HepG2 (cell line): Measurements from ENCODE around the gene ZGRF1. TPM values are rescaled to one million over a fixed set of nuclear protein-coding genes. Genes with fewer than 3 reads are reported as not detected.

ENCODE experiments used
- BCL6 ChIP-seq: IDR thresholded peaks from 2 replicates; pipeline ENCODE4 v1.6.1; 2016; ENCODE audit warnings: missing genetic modification reagents, missing compliant biosample characterization
- CBFB ChIP-seq: sonication (generic); formaldehyde crosslinking; IDR thresholded peaks from 2 replicates; pipeline ENCODE4 v1.4.0; 2020; ENCODE audit warnings: missing genetic modification reagents
- CC2D1A ChIP-seq: sonication (generic); formaldehyde crosslinking; IDR thresholded peaks from 2 replicates; pipeline ENCODE4 v1.8.1; 2023; ENCODE audit warnings: mild to moderate bottlenecking, missing genetic modification reagents
- FOXC1 ChIP-seq: sonication (generic); formaldehyde crosslinking; IDR thresholded peaks from 2 replicates; pipeline ENCODE4 v1.8.0; 2022; ENCODE audit warnings: mild to moderate bottlenecking, missing genetic modification reagents, borderline replicate concordance
- GATAD2A ChIP-seq: IDR thresholded peaks from 2 replicates; pipeline ENCODE4 v1.6.1; 2016
- GLI4 ChIP-seq: sonication (generic); formaldehyde crosslinking; IDR thresholded peaks from 2 replicates; pipeline ENCODE4 v1.5.1; 2020; ENCODE audit warnings: missing genetic modification reagents, mild to moderate bottlenecking, moderate library complexity, borderline replicate concordance
- HIVEP1 ChIP-seq: sonication (generic); formaldehyde crosslinking; IDR thresholded peaks from 2 replicates; pipeline ENCODE4 v1.4.0; 2020; ENCODE audit warnings: mild to moderate bottlenecking, missing genetic modification reagents
- HNRNPL ChIP-seq: fragments of 200-400 bp; formaldehyde crosslinking; IDR thresholded peaks from 2 replicates; pipeline ENCODE4 v1.6.1; 2017; ENCODE audit warnings: mild to moderate bottlenecking, low read depth, low read length
- HOXA5 ChIP-seq: sonication (generic); formaldehyde crosslinking; IDR thresholded peaks from 2 replicates; pipeline ENCODE4 v1.4.0; 2020; ENCODE audit warnings: missing genetic modification reagents
- KDM3A ChIP-seq: IDR thresholded peaks from 2 replicates; pipeline ENCODE4 v1.6.1; 2018; ENCODE audit warnings: low read depth, missing compliant biosample characterization
- MAFK ChIP-seq, 2 experiments: IDR thresholded peaks in 1 of 2; conservative IDR thresholded peaks in 1 of 2; 2 replicates each; pipeline ENCODE4 v1.6.1; 2011; ENCODE audit warnings: improper control_type of control experiment in 2 of 2, low read length in 2 of 2
- MXI1 ChIP-seq: IDR thresholded peaks from 3 replicates; pipeline ENCODE4 v1.6.1; 2012; ENCODE audit warnings: low read depth, low read length, inconsistent platforms, borderline replicate concordance
- NFYC ChIP-seq: IDR thresholded peaks from 2 replicates; pipeline ENCODE4 v1.6.1; 2016; ENCODE audit warnings: missing genetic modification reagents, missing compliant biosample characterization
- ONECUT2 ChIP-seq: sonication (generic); formaldehyde crosslinking; IDR thresholded peaks from 2 replicates; pipeline ENCODE4 v1.4.0; 2020; ENCODE audit warnings: missing genetic modification reagents
- PAX8 ChIP-seq: sonication (generic); formaldehyde crosslinking; IDR thresholded peaks from 2 replicates; pipeline ENCODE4 v1.8.0; 2022; ENCODE audit warnings: mild to moderate bottlenecking, missing genetic modification reagents, borderline replicate concordance
- RCOR2 ChIP-seq: IDR thresholded peaks from 2 replicates; pipeline ENCODE4 v1.6.1; 2016; ENCODE audit warnings: missing biosample characterization, missing genetic modification reagents
- RFX1 ChIP-seq: fragments of 450-650 bp; IDR thresholded peaks from 2 replicates; pipeline ENCODE4 v1.6.1; 2017
- SAFB2 ChIP-seq: sonication (generic); formaldehyde crosslinking; IDR thresholded peaks from 2 replicates; pipeline ENCODE4 v1.5.1; 2020; ENCODE audit warnings: missing genetic modification reagents, low read depth, mild to moderate bottlenecking, borderline replicate concordance
- SRSF9 ChIP-seq: fragments of 200-400 bp; formaldehyde crosslinking; IDR thresholded peaks from 2 replicates; pipeline ENCODE4 v1.6.1; 2018; ENCODE audit warnings: borderline replicate concordance, mild to moderate bottlenecking, low read depth, low read length; ENCODE audit not compliant: insufficient read depth, poor library complexity, severe bottlenecking
- TRIM24 ChIP-seq: sonication (generic); formaldehyde crosslinking; IDR thresholded peaks from 2 replicates; pipeline ENCODE4 v1.8.0; 2022; ENCODE audit warnings: mild to moderate bottlenecking, missing genetic modification reagents
- ZBTB38 ChIP-seq: sonication (generic); formaldehyde crosslinking; IDR thresholded peaks from 2 replicates; pipeline ENCODE4 v1.5.1; 2020; ENCODE audit warnings: mild to moderate bottlenecking, missing genetic modification reagents
- ZNF136 ChIP-seq: sonication (generic); formaldehyde crosslinking; IDR thresholded peaks from 2 replicates; pipeline ENCODE4 v1.8.1; 2022; ENCODE audit warnings: low read depth, mild to moderate bottlenecking, moderate library complexity, missing genetic modification reagents
- ZNF138 ChIP-seq: sonication (generic); formaldehyde crosslinking; IDR thresholded peaks from 2 replicates; pipeline ENCODE4 v1.5.0; 2020; ENCODE audit warnings: mild to moderate bottlenecking, low read depth, missing genetic modification reagents
- ZNF563 ChIP-seq: sonication (generic); formaldehyde crosslinking; IDR thresholded peaks from 2 replicates; pipeline ENCODE4 v1.8.0; 2022; ENCODE audit warnings: mild to moderate bottlenecking, moderate library complexity, missing genetic modification reagents
- ZNF564 ChIP-seq: sonication (generic); formaldehyde crosslinking; IDR thresholded peaks from 2 replicates; pipeline ENCODE4 v1.8.1; 2023; ENCODE audit warnings: mild to moderate bottlenecking, missing genetic modification reagents
- ZNF619 ChIP-seq: sonication (generic); formaldehyde crosslinking; IDR thresholded peaks from 2 replicates; pipeline ENCODE4 v1.4.0; 2020; ENCODE audit warnings: mild to moderate bottlenecking, missing genetic modification reagents
- ZNF703 ChIP-seq: sonication (generic); formaldehyde crosslinking; IDR thresholded peaks from 2 replicates; pipeline ENCODE4 v1.5.1; 2020; ENCODE audit warnings: missing genetic modification reagents, mild to moderate bottlenecking, moderate library complexity, borderline replicate concordance
- ZNF776 ChIP-seq: sonication (generic); formaldehyde crosslinking; IDR thresholded peaks from 2 replicates; pipeline ENCODE4 v1.4.0; 2020; ENCODE audit warnings: mild to moderate bottlenecking, missing genetic modification reagents
- ZNF878 ChIP-seq: sonication (generic); formaldehyde crosslinking; IDR thresholded peaks from 2 replicates; pipeline ENCODE4 v1.8.1; 2023; ENCODE audit warnings: mild to moderate bottlenecking, missing genetic modification reagents, moderate library complexity
- polyA plus RNA-seq, 8 experiments: library from polyadenylated mRNA; depleted of rRNA in 3 of 8; stranded (reverse) in 7 of 8; unstranded in 1 of 8; fragments of >200 nt; fragmentation: Illumina TruSeq in 4 of 8; extraction: Trizol in 4 of 8; gene quantifications; 2 replicates each; pipeline versions ENCODE4 v1.2.1 to v1.2.3, GENCODE V29; 2011 to 2016; ENCODE audit warnings: low read depth in 4 of 8, missing spikeins in 1 of 8, mixed read lengths in 1 of 8; ENCODE audit not compliant: insufficient read depth in 1 of 8
- total RNA-seq, 5 experiments: library from RNA; depleted of rRNA; stranded (reverse); fragments of >200 nt; fragmentation: Illumina TruSeq; extraction: Trizol; gene quantifications; 2 replicates each; pipeline ENCODE4 v1.2.3, GENCODE V29; 2016; ENCODE audit warnings: low read depth in 1 of 5
- TF ChIP-seq, protein P1 (sequence below): sonication (generic); formaldehyde crosslinking; IDR thresholded peaks from 2 replicates; pipeline ENCODE4 v1.5.0; 2020; ENCODE audit warnings: missing genetic modification reagents, mild to moderate bottlenecking, borderline replicate concordance

ZGRF1 gene
- total and polyA plus RNA-seq, 2 of the 13 experiments (the other 11 are each of a cell fraction or from before 2014, with no cell fraction given): 8.6 to 15.9 TPM

DNA sequence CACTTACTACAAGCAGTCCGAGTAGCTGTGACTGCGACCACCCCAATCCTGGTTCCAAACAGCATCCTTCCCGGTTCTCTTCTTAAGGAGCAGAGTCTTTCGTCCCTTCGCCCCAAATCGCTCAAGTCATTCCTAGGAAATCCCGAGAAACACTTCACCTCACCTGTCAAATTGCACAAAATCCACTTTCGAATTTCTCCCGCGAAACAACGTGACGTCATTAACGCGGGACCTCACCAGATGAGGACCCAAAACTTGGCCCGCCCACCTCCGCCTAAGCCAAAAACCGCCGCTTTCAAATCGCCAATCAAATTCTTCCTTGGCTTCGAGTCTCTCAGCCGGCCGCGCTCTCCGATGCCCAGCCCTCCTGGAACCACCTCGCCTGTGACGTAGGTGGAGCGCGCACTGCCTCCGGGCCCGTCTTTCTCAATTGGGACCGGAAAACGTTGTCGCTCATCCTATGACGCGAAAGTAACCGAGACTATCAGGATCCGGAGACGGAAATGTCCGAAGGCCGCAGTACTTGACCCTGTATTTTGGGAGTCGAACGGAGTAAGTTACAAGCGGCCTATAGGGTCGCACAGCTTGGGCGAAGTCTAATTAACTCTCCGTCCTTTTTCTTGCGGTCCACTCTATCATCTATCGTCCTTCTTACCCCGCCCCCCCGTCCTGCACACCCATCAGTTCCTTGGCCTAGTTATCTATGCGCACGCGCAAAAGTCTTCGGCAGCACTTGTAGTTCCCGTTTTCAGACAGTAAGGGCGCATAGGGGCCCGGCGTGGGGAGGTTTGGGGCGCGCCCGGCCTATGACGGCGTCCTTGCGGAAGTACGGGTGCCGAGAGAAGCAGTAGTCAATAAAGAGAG lies at the start of gene ZGRF1, which contains the start of gene LARP7 (continued):
- no peak for TF ChIP-seq MAFK (conservative IDR thresholded peaks at IDR 0.05 in 1 of 2, IDR thresholded peaks at IDR 0.05 in 1 of 2; ENCODE audit: low read length in 2 of 2)
- TF ChIP-seq, protein P1, sequence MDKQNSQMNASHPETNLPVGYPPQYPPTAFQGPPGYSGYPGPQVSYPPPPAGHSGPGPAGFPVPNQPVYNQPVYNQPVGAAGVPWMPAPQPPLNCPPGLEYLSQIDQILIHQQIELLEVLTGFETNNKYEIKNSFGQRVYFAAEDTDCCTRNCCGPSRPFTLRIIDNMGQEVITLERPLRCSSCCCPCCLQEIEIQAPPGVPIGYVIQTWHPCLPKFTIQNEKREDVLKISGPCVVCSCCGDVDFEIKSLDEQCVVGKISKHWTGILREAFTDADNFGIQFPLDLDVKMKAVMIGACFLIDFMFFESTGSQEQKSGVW (CRISPR knock-in tag): no peak
- peak; percentile 19; the same call in 1 of the 2 replicates for TF ChIP-seq HIVEP1 (CRISPR knock-in tag)
- no peak for TF ChIP-seq BCL6 (CRISPR knock-in tag)
- TF ChIP-seq ZNF138 (CRISPR knock-in tag): peak; percentile 61; the same call in 1 of the 2 replicates
- no peak for TF ChIP-seq ZNF619 (CRISPR knock-in tag)
- no peak for TF ChIP-seq TRIM24 (CRISPR knock-in tag)
- TF ChIP-seq ONECUT2: peak; percentile 39
- TF ChIP-seq PAX8 (CRISPR knock-in tag): no peak
- TF ChIP-seq ZNF136 (CRISPR knock-in tag): no peak
- TF ChIP-seq ZNF703 (CRISPR knock-in tag): no peak; the same call in 1 of the 2 replicates
- TF ChIP-seq HNRNPL: no peak
- TF ChIP-seq FOXC1 (CRISPR knock-in tag): no peak
- TF ChIP-seq RCOR2 (CRISPR knock-in tag): no peak
- no peak for TF ChIP-seq ZBTB38
- peak; percentile 79; the same call in 2 of the 3 replicates for TF ChIP-seq MXI1
- TF ChIP-seq SAFB2 (CRISPR knock-in tag): no peak
- TF ChIP-seq GATAD2A: peak; percentile 34; the same call in 1 of the 2 replicates
- TF ChIP-seq ZNF563 (CRISPR knock-in tag): no peak
- TF ChIP-seq RFX1: no peak
- TF ChIP-seq ZNF878: peak; percentile 75; the same call in 1 of the 2 replicates
- TF ChIP-seq NFYC (CRISPR knock-in tag): peak; percentile 76
- TF ChIP-seq ZNF776 (CRISPR knock-in tag): no peak
- no peak for TF ChIP-seq SRSF9
- TF ChIP-seq CBFB: peak; percentile 81; the same call in 1 of the 2 replicates
- peak; percentile 24; the same call in 1 of the 2 replicates for TF ChIP-seq KDM3A
- no peak for TF ChIP-seq CC2D1A (CRISPR knock-in tag)
- TF ChIP-seq HOXA5 (CRISPR knock-in tag): 0 out of 2 replicates have a peak, but pooled peaks have one; percentile 70
- TF ChIP-seq GLI4 (CRISPR knock-in tag): no peak
- 0 out of 2 replicates have a peak, but pooled peaks have one; percentile 32 for TF ChIP-seq ZNF564
